ENCODE results near the gene CNOT3. TPM values are rescaled to one million over a fixed set of nuclear protein-coding genes. Genes with fewer than 3 reads are reported as not detected.

Gene CNOT3
- total RNA-seq, 4 donors from 2014 or later, result 16.8 to 39.4 (median 23.3) TPM

DNA sequence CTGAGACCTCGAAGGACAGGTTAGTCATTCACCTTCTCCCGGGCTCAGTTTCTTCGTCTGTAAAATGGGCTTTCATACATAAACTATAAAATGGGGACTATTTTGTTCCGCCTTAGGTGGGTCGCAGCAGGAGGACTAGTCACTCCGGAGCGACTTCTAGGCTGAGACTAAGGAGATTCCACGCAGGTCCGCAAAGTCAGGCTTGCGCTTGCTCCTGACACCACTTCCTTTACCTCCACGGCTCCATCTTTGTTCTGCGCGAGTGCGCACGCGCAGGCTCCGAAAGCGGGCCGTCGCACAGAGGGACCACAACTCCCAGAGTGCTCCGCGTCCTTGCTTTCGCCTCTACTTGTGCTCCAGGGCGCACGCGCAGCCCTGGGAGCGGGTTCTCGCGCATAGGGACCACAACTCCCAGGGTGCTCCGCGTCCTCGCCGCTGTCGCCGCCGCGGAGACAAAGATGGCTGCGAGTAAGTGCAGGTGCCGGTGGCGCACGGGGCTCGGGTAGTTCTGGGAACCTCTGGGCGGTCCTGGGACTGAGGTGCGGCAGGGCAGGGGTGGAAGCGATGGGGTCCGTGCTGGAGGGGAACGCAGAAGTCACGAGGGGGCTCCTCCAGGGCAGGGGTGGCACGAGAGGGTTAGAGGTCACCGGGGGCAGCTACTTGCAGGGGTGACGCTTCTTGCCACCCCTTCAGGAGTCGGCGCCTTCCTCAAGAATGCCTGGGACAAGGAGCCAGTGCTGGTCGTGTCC, 35.0 kb upstream of the CNOT3 start, which contains the start of gene NDUFA3:
Gene NDUFA3, plus strand, starts transcription at position 435 of the 749 bp plus-strand sequence. Its CDS starts 24 bp downstream, at position 459.
- TF ChIP-seq, protein P1, sequence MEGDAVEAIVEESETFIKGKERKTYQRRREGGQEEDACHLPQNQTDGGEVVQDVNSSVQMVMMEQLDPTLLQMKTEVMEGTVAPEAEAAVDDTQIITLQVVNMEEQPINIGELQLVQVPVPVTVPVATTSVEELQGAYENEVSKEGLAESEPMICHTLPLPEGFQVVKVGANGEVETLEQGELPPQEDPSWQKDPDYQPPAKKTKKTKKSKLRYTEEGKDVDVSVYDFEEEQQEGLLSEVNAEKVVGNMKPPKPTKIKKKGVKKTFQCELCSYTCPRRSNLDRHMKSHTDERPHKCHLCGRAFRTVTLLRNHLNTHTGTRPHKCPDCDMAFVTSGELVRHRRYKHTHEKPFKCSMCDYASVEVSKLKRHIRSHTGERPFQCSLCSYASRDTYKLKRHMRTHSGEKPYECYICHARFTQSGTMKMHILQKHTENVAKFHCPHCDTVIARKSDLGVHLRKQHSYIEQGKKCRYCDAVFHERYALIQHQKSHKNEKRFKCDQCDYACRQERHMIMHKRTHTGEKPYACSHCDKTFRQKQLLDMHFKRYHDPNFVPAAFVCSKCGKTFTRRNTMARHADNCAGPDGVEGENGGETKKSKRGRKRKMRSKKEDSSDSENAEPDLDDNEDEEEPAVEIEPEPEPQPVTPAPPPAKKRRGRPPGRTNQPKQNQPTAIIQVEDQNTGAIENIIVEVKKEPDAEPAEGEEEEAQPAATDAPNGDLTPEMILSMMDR (IDR thresholded peaks at IDR 0.05; ENCODE audit: low read depth), result no peak

- TF ChIP-seq, protein P1 (IDR thresholded peaks at IDR 0.05; ENCODE audit: low read depth), result no peak
Measured at GRCh38 chr19:54104998-54105715, 32.4 kb upstream of the CNOT3 start.

DNA sequence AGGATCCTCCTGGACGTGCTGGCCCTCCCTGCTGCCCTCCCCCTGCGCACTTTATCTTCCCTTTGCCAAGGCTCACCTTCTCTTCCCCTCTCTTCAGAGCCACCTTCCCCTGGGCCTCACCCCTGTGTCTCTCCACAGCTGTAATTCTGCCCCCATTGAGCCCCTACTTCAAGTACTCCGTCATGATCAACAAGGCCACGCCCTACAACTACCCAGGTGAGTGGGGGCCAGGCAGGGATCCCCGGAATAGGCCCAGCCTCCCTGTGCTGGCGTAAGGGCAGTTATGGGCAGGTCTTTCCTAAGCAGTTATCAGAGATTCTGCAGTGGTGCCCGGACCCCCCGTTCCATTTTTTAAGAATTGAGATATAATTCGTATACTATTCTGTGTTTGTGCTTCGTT, 31.8 kb upstream of the CNOT3 start:
- TF ChIP-seq, protein P1 (IDR thresholded peaks at IDR 0.05; ENCODE audit: low read depth), result no peak

DNA sequence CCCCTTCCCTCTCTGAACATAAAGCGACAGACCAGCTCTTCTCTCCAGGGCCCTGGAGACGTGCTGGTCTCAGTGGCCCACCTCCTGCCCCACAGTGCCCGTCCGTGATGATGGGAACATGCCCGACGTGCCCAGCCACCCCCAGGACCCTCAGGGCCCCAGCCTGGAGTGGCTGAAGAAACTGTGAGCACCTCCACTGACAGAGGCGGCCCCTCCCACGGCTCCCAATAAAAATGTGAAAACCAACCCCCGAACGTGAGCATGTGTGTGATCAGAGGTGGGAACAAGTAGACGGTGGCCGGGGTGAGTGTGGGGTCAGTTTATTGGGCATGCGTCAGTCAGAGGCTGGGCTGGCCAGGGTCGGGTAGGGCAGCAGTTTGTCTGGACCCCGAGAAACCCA, 30.8 kb upstream of the CNOT3 start:
- TF ChIP-seq, protein P1 (IDR thresholded peaks at IDR 0.05; ENCODE audit: low read depth), result no peak

DNA sequence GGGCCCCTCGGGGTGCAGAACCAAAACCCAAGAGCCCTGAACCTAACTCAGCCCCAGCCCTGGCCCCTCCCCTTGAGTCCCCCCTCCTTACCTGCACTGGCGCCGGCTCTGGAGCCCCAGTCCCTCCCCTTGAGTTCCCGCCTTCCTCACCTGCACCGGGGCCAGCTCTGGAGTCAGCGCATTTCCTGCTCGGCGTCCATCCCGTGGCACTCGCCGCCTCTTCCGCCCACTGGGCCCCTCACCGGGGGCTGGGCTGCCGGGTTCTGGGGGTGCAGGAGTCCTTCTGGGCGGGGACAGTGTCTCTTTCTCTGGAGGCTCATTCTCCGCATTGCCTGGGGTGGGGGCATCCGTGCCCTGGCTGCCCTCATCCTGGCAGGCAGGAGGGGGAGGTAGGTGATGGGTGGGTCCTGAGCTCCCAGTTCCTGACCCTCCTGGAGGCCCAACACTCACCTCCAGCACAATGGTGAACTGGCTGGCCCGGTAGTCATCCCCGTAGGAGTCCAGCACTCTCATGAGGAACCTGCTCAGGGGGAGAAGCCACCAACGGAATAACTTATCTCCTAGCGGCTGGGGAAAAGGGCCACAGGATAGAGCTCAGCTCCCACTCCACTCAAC, 29.6 kb upstream of the CNOT3 start:
- TF ChIP-seq, protein P1 (IDR thresholded peaks at IDR 0.05; ENCODE audit: low read depth), result no peak

DNA sequence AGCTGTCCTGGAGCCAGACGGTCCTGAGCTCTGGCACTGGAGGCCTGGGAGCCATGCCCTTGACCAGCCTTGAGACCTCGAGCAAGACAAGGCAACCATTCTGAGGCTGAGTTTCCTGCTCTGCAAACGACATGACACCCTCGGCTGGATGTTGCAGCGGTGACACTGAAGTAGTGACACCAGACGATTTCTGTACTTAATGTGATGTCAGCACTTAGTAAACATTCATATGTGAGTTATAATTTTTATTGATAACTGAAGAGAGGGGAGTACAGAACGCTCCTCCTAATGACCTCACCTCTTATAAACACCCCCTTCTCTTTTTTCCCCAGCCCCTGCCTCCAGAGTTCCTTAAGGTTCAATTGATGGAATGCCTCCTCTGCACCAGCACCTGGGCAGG, 29.1 kb upstream of the CNOT3 start:
- TF ChIP-seq, protein P1 (IDR thresholded peaks at IDR 0.05; ENCODE audit: low read depth), result no peak

GRCh38 chr19:54109651-54110050, 27.9 kb upstream of the CNOT3 start:
- TF ChIP-seq, protein P1 (IDR thresholded peaks at IDR 0.05; ENCODE audit: low read depth), result no peak

All from subcutaneous adipose tissue (tissue), 4 donors.